ENCODE results near the gene RBM20. TPM values are rescaled to one million over a fixed set of nuclear protein-coding genes. Genes with fewer than 3 reads are reported as not detected.

RBM20 gene
- total and polyA plus RNA-seq, 2 of the 13 experiments (the other 11 are each of a cell fraction or from before 2014, with no cell fraction given) = 0.02 to 0.22 TPM

DNA sequence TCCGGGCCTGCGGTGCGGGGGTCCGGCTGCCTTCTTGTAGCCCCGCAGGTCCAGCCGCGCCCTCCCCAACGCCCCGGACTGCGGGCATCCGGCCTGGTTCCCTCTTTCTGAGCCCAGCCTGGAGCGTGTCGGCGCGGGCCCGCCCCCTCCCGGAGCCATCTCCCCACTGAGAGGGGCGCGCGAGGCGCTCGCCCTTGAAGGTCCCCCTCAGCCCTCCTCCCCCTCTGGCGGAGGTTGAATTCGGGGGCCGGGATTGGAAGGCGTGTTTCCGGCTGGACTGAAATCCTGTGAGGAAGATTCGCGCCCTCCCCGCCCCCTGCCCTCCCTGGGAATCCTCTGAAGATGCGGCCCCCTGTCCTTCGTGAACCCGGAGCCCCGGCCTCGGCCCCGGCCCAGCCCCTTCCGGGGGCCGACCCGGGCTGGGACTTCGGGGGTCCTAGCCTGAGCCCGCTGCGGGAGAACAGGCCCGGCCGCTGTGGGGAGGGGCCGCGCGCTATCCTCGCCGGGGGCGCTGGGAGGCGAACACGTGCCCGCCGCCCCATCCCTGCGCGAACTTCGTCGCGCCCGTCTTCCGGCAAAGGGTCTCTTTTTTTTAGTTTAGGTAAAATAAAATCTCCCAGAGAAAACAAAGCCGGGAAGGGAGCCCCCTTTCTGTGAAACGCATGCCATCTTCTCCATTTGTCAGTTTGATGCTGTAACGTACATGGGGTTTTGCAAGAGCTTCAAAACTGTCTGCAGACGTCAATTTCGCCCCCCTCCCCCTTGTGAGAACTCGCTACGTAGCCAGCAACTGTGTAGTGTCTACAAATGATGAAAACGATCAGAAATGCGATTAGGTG, 228.2 kb downstream of the RBM20 start (continued):
- TF ChIP-seq BCL3 (CRISPR knock-in tag; IDR thresholded peaks at IDR 0.05) = no peak; the same call in 1 of the 2 replicates
- peak; percentile 37 for TF ChIP-seq GABPA (IDR thresholded peaks at IDR 0.05; ENCODE audit: low read depth, low read length)
- TF ChIP-seq GABPA (CRISPR knock-in tag; IDR thresholded peaks at IDR 0.05; ENCODE audit: low read depth) = peak; percentile 38; the same call in 1 of the 2 replicates
- peak; percentile 52 for TF ChIP-seq HOXA3 (CRISPR knock-in tag; IDR thresholded peaks at IDR 0.05)
- no peak; the same call in 1 of the 2 replicates for TF ChIP-seq ZNF333 (CRISPR knock-in tag; IDR thresholded peaks at IDR 0.05; ENCODE audit: borderline replicate concordance)
- no peak for TF ChIP-seq ZNF34 (CRISPR knock-in tag; IDR thresholded peaks at IDR 0.05; ENCODE audit: borderline replicate concordance)
- TF ChIP-seq, protein P1, sequence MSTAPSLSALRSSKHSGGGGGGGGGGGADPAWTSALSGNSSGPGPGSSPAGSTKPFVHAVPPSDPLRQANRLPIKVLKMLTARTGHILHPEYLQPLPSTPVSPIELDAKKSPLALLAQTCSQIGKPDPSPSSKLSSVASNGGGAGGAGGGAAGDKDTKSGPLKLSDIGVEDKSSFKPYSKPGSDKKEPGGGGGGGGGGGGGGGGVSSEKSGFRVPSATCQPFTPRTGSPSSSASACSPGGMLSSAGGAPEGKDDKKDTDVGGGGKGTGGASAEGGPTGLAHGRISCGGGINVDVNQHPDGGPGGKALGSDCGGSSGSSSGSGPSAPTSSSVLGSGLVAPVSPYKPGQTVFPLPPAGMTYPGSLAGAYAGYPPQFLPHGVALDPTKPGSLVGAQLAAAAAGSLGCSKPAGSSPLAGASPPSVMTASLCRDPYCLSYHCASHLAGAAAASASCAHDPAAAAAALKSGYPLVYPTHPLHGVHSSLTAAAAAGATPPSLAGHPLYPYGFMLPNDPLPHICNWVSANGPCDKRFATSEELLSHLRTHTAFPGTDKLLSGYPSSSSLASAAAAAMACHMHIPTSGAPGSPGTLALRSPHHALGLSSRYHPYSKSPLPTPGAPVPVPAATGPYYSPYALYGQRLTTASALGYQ (CRISPR knock-in tag; IDR thresholded peaks at IDR 0.05) = peak; percentile 69; the same call in 1 of the 2 replicates
- TF ChIP-seq ZMYM4 (CRISPR knock-in tag; IDR thresholded peaks at IDR 0.05) = peak; percentile 45; the same call in 1 of the 2 replicates
- TF ChIP-seq, protein P2, sequence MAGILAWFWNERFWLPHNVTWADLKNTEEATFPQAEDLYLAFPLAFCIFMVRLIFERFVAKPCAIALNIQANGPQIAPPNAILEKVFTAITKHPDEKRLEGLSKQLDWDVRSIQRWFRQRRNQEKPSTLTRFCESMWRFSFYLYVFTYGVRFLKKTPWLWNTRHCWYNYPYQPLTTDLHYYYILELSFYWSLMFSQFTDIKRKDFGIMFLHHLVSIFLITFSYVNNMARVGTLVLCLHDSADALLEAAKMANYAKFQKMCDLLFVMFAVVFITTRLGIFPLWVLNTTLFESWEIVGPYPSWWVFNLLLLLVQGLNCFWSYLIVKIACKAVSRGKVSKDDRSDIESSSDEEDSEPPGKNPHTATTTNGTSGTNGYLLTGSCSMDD (CRISPR knock-in tag; IDR thresholded peaks at IDR 0.05) = no peak
- no peak for TF ChIP-seq FUBP1 (CRISPR knock-in tag; IDR thresholded peaks at IDR 0.05; ENCODE audit: borderline replicate concordance)
- no peak for TF ChIP-seq CSRNP2 (CRISPR knock-in tag; conservative IDR thresholded peaks at IDR 0.05; ENCODE audit: low read depth)
- no peak for TF ChIP-seq KDM1A (CRISPR knock-in tag; IDR thresholded peaks at IDR 0.05)
- 0 out of 2 replicates have a peak, but pooled peaks have one; percentile 35 for TF ChIP-seq RNF2 (conservative IDR thresholded peaks at IDR 0.05; ENCODE audit: low read depth)
- TF ChIP-seq HCFC1 (IDR thresholded peaks at IDR 0.05; ENCODE audit: low read depth, low read length) = 0 out of 2 replicates have a peak, but pooled peaks have one; percentile 1
- peak; percentile 33; the same call in 1 of the 2 replicates for TF ChIP-seq CSRNP1 (CRISPR knock-in tag; IDR thresholded peaks at IDR 0.05)
- 0 out of 2 replicates have a peak, but pooled peaks have one; percentile 0 for TF ChIP-seq WIZ (CRISPR knock-in tag; IDR thresholded peaks at IDR 0.05)
